PFSK-1 (cell line): ENCODE results near the gene SMIM8.

Source experiments
- POLR2AphosphoS5 ChIP-seq: IDR thresholded peaks from 2 replicates; pipeline ENCODE4 v1.6.1; 2012; ENCODE audit warnings: low read depth, mild to moderate bottlenecking, control low read depth, low read length, moderate library complexity
- SIN3A ChIP-seq: IDR thresholded peaks from 2 replicates; pipeline ENCODE4 v1.6.1; 2012; ENCODE audit warnings: mild to moderate bottlenecking, low read length, moderate library complexity, borderline replicate concordance; ENCODE audit not compliant: insufficient read depth
- TAF1 ChIP-seq: IDR thresholded peaks from 2 replicates; pipeline ENCODE4 v1.6.1; 2012; ENCODE audit warnings: low read length, control low read depth, borderline replicate concordance; ENCODE audit not compliant: insufficient read depth
- TF ChIP-seq, protein P1 (sequence below), 2 experiments: IDR thresholded peaks; 2 replicates each; pipeline versions ENCODE4 v1.6.1 to v1.8.0; 2011 to 2012; ENCODE audit warnings: low read depth in 2 of 2, low read length in 2 of 2, control low read depth in 1 of 2, inconsistent platforms in 1 of 2, mild to moderate bottlenecking in 1 of 2, moderate library complexity in 1 of 2; ENCODE audit not compliant: insufficient read depth in 1 of 2

DNA sequence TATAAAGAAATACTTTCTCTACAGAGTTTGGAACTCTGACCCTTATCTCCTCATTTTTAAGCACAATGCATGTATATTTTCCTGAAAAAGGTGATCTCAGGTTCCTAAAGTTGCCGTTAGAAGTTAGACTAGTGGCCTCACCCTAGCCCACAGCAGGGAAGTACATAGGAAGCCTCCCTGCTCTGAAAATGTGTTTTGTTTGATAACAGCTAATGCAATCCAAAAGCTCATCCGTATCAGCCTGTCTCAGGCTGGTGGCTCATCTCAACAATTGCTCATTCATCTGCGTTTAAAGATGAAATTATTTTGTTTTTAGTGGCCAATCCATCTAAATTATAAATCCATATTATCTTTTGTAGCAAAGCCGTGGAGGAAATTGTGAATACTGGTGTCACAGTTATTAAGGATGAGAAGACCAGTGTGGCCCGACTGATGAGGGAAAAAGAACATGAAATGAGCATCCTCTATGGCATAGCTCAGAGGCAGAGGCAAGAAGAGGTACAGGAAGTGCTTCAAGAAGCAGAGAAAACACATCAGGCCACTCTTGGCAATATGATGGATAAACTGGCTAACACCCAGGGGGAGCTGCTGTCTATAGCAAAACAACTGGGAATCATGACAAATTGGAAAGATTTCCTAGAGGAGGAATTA is 42.3 kb downstream of the SMIM8 start:
- TF ChIP-seq SIN3A (no peak), POLR2AphosphoS5 (no peak), TAF1 (no peak)
- TF ChIP-seq, protein P1, sequence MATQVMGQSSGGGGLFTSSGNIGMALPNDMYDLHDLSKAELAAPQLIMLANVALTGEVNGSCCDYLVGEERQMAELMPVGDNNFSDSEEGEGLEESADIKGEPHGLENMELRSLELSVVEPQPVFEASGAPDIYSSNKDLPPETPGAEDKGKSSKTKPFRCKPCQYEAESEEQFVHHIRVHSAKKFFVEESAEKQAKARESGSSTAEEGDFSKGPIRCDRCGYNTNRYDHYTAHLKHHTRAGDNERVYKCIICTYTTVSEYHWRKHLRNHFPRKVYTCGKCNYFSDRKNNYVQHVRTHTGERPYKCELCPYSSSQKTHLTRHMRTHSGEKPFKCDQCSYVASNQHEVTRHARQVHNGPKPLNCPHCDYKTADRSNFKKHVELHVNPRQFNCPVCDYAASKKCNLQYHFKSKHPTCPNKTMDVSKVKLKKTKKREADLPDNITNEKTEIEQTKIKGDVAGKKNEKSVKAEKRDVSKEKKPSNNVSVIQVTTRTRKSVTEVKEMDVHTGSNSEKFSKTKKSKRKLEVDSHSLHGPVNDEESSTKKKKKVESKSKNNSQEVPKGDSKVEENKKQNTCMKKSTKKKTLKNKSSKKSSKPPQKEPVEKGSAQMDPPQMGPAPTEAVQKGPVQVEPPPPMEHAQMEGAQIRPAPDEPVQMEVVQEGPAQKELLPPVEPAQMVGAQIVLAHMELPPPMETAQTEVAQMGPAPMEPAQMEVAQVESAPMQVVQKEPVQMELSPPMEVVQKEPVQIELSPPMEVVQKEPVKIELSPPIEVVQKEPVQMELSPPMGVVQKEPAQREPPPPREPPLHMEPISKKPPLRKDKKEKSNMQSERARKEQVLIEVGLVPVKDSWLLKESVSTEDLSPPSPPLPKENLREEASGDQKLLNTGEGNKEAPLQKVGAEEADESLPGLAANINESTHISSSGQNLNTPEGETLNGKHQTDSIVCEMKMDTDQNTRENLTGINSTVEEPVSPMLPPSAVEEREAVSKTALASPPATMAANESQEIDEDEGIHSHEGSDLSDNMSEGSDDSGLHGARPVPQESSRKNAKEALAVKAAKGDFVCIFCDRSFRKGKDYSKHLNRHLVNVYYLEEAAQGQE (IDR thresholded peaks at IDR 0.05; ENCODE audit: insufficient read depth in 1 of 2, low read depth in 2 of 2, low read length in 2 of 2) = no peak
